Sigmoid colon (tissue), 4 donors: ENCODE data around the gene USP22.

Experiments
- EP300 ChIP-seq, 4 donors: sonication (generic); formaldehyde crosslinking; IDR thresholded peaks; one replicate each; pipeline ENCODE4 v1.6.1; 2017; ENCODE audit warnings: antibody characterized with exemption in 4 of 4
- POLR2A ChIP-seq, 2 donors: fragments of 450-650 bp; IDR thresholded peaks; one replicate each; pipeline ENCODE4 v1.6.1; 2016; ENCODE audit warnings: antibody characterized with exemption in 2 of 2, mild to moderate bottlenecking in 2 of 2, moderate library complexity in 2 of 2
- POLR2AphosphoS5 ChIP-seq, 4 donors: sonication (generic); formaldehyde crosslinking; IDR thresholded peaks; one replicate each; pipeline ENCODE4 v1.6.1; 2017; ENCODE audit warnings: antibody characterized with exemption in 4 of 4

DNA sequence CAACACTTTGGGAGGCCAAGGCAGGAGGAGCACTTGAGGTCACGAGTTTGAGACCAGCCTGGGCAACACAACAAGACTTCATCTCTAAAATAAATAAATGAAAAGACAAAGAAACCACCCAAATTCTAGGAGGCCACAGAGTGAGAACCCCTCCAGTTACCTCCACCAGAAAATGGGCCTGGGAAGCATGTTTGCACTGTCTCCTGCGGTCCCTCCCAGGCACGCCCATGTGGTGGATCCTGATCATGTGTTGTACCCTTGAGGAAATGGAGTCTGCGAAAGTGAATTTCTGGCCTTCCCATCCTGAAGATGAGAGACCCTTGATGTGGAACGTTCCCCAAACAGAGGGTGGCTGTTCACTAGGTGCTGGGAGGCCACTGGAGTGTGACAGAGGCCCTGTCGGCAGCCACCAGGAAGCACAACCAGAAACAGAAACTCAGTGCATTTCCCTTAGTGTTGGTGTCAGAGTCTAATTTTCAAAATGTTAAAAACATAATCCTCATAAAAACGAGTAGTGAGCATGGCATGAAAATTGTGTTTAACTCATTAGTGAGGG is 19.2 kb upstream of the USP22 start:
- no peak for TF ChIP-seq POLR2AphosphoS5 (IDR thresholded peaks at IDR 0.05)
- TF ChIP-seq EP300 (IDR thresholded peaks at IDR 0.05) = no peak
- TF ChIP-seq POLR2A (IDR thresholded peaks at IDR 0.05) = no peak
